Testis (tissue), 2 donors: Measurements from ENCODE around the gene OPN1MW2.
"Not testable (repeated sequence)": the region's sequence is repeated elsewhere in the genome, so short reads cannot be mapped to it uniquely, and the experiment has no call there.

ENCODE experiments used
- POLR2A ChIP-seq: fragments of 450-650 bp; IDR thresholded peaks from one replicate; pipeline ENCODE4 v1.6.1; 2017; ENCODE audit warnings: antibody characterized with exemption, mild to moderate bottlenecking, moderate library complexity
- TF ChIP-seq, protein P1 (sequence below), 3 experiments: fragments of 450-650 bp in 2 of 3; fragments of 200-600 bp in 1 of 3; sonication (generic) in 1 of 3; IDR thresholded peaks; one replicate each; pipeline ENCODE4 v1.5.1; 2016 to 2019; ENCODE audit warnings: antibody characterized with exemption in 3 of 3, mild to moderate bottlenecking in 2 of 3, moderate library complexity in 1 of 3

DNA sequence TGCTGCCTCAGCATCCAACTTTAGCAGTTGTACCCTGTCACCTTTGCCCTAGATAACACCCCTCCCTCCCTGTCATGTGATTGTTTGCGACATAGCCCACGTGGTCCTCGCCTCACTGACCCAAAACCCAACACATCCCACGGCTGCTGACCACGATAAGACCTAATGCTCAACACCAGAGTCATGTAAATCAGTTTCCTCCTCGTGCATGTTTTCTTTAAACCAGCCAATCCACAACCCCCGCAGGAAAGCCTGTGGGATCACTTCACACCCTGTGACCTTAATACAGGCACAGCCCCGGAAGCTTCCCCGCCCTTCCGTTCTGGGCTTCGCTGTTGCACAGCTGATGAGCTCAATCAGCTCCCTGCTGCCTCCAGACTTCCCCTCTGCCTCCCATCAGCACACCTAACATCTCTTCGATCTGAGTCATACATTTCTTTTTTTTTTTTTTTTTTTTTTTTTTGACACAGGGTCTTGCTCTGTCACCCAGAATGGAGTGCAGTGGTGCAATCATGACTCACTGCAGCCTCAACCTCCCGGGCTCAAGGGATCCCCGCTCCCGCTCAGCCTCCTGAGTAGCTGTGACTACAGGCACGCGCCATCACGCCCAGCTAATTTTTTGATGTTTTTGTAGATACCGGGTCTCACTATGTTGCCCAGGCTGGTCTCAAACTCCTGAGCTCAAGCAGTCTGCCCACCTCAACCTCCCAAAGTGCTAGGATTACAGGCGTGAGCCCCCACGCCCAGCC is 9.7 kb upstream of the OPN1MW2 start:
- TF ChIP-seq, protein P1, sequence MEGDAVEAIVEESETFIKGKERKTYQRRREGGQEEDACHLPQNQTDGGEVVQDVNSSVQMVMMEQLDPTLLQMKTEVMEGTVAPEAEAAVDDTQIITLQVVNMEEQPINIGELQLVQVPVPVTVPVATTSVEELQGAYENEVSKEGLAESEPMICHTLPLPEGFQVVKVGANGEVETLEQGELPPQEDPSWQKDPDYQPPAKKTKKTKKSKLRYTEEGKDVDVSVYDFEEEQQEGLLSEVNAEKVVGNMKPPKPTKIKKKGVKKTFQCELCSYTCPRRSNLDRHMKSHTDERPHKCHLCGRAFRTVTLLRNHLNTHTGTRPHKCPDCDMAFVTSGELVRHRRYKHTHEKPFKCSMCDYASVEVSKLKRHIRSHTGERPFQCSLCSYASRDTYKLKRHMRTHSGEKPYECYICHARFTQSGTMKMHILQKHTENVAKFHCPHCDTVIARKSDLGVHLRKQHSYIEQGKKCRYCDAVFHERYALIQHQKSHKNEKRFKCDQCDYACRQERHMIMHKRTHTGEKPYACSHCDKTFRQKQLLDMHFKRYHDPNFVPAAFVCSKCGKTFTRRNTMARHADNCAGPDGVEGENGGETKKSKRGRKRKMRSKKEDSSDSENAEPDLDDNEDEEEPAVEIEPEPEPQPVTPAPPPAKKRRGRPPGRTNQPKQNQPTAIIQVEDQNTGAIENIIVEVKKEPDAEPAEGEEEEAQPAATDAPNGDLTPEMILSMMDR (IDR thresholded peaks at IDR 0.05), result not testable (repeated sequence)
- TF ChIP-seq POLR2A, result not testable (repeated sequence)
